Colonic mucosa (tissue), 4 donors: ENCODE measurements around the gene NDUFS6. TPM values are rescaled to one million over a fixed set of nuclear protein-coding genes. Genes with fewer than 3 reads are reported as not detected.

Experiments
- DNase-seq: peaks from one replicate; pipeline ENCODE4 v3.0.0-alpha.2; 2020
- H3K27ac ChIP-seq: fragments of 200-600 bp; one replicate; pipeline ENCODE4 v1.8.0; 2021
- H3K27me3 ChIP-seq: fragments of 200-600 bp; one replicate; pipeline ENCODE4 v1.8.0; 2021
- H3K36me3 ChIP-seq: fragments of 200-600 bp; one replicate; pipeline ENCODE4 v1.8.0; 2021
- H3K4me1 ChIP-seq: fragments of 200-600 bp; one replicate; pipeline ENCODE4 v1.8.0; 2021; ENCODE audit warnings: mild to moderate bottlenecking
- H3K4me3 ChIP-seq: fragments of 200-600 bp; one replicate; pipeline ENCODE4 v1.8.0; 2021
- H3K9ac ChIP-seq, 2 donors: one replicate each; pipeline ENCODE4 v1.7.0; 2013; ENCODE audit warnings: control low read depth in 2 of 2, low read depth in 2 of 2, low read length in 2 of 2
- H3K9me3 ChIP-seq: fragments of 200-600 bp; one replicate; pipeline ENCODE4 v1.8.0; 2021
- intact Hi-C: fragments of 100-400 bp; cut with DNase I; formaldehyde crosslinking; loops from one replicate; pipeline ENCODE4 v1.14.1; 2022
- total RNA-seq, 2 donors: library from RNA; stranded (reverse); fragmentation: NEBNext Ultra II Directional in 1 of 2; extraction: Animal tissue kit (Norgen Biotek cat#: 25700) in 1 of 2; gene quantifications; one replicate each; pipeline ENCODE4 v1.2.1, GENCODE V29; 2021
- TF ChIP-seq, protein P1 (sequence below): fragments of 200-600 bp; IDR thresholded peaks from one replicate; pipeline ENCODE4 v1.8.0; 2022; ENCODE audit warnings: antibody characterized with exemption, mild to moderate bottlenecking
- donor health status: healthy.
- donor health status: DM: no; HTN: no; CAD: no.
- donor health status: DM: no; HTN: no; CAD: no.

The NDUFS6 gene
- total RNA-seq, 2 donors from 2014 or later = 43.2 to 70.7 TPM

DNA sequence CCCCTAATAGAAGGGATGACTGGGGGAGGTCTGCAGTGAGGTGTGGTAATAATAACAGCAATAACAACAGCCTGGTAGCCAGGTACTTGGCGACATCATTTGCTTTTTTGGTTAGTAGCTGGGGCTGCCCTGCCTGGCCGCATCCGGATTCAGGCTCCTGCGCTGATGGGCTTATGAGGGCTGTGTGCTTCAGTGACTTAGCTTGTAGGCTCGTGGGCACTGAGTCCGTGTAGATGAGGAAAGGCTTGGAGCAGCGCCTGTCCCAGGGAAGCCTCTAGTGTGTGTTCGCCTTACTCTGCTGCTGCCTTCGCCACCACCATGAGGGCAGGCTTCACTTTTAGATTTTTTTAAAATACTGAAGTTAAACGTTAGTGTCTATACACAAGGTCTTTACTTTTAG lies 4.5 kb downstream of the NDUFS6 start:
- no peaks in the 10 kb centered on the region for H3K4me1 ChIP-seq
- no peak overlapping the region for H3K4me3 ChIP-seq
- peaks cover 6% of the 10 kb centered on the region for H3K36me3 ChIP-seq
- DNase-seq = no peak
- TF ChIP-seq, protein P1, sequence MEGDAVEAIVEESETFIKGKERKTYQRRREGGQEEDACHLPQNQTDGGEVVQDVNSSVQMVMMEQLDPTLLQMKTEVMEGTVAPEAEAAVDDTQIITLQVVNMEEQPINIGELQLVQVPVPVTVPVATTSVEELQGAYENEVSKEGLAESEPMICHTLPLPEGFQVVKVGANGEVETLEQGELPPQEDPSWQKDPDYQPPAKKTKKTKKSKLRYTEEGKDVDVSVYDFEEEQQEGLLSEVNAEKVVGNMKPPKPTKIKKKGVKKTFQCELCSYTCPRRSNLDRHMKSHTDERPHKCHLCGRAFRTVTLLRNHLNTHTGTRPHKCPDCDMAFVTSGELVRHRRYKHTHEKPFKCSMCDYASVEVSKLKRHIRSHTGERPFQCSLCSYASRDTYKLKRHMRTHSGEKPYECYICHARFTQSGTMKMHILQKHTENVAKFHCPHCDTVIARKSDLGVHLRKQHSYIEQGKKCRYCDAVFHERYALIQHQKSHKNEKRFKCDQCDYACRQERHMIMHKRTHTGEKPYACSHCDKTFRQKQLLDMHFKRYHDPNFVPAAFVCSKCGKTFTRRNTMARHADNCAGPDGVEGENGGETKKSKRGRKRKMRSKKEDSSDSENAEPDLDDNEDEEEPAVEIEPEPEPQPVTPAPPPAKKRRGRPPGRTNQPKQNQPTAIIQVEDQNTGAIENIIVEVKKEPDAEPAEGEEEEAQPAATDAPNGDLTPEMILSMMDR = no peak
- H3K27ac ChIP-seq = no peak overlapping the region
- H3K9me3 ChIP-seq = no peaks in the 10 kb centered on the region
- intact Hi-C loops = no loop called here
- H3K27me3 ChIP-seq = no peaks in the 10 kb centered on the region
- no peak overlapping the region for H3K9ac ChIP-seq

DNA sequence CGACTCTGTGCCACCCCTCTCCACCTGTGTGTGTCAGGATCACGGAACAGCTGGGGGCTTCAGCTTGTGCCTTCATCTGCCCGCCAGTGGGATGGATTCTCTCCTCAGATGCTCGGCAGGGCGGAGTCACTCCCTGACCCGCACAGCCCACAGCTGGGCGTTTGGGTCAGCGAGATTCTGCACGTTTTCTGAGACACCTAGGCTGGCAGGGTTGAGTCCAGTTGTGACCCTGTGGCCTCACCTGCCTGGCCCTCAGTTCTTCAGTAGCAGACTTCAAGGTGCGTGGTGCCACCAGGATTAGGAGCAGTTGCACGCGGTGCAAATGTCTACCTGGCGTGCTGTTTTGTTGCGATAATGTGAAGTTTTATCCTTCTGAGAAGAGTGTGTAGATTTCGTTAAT lies 5.0 kb downstream of the NDUFS6 start:
- no peak for DNase-seq

DNA sequence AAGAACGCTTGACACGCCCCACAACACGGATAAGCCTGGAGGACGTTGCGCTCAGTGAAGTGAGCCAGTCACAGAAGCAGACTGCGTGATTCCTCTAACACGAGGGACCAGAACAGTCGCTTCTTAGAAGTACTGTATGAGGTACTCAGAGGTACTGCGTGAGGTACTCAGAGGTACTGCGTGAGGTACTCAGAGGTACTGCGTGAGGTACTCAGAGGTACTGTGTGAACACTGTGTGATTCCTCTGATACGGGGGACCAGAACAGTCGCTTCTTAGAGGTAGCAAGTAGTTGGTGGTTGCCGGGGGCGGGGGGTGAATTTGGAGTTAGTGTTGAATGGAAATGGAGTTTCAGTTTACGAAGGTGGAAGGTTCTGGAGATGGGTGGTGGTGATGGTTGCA lies 5.8 kb downstream of the NDUFS6 start:
- Histone ChIP-seq H3K4me3 (no peak overlapping the region), H3K9me3 (no peaks in the 10 kb centered on the region), H3K4me1 (no peaks in the 10 kb centered on the region), H3K27me3 (no peaks in the 10 kb centered on the region), H3K36me3 (peaks cover 6% of the 10 kb centered on the region), H3K27ac (no peak overlapping the region), H3K9ac (no peak overlapping the region)
- intact Hi-C loops = no loop called here
- TF ChIP-seq, protein P1 = no peak
- DNase-seq = no peak

More for the DNA sequence above, 5.0 kb downstream of the NDUFS6 start:
- H3K9me3 ChIP-seq = no peaks in the 10 kb centered on the region
- intact Hi-C loops = no loop called here
- no peak overlapping the region for H3K27ac ChIP-seq
- no peak overlapping the region for H3K9ac ChIP-seq
- H3K4me1 ChIP-seq = no peaks in the 10 kb centered on the region
- no peaks in the 10 kb centered on the region for H3K27me3 ChIP-seq
- H3K36me3 ChIP-seq = peaks cover 6% of the 10 kb centered on the region
- H3K4me3 ChIP-seq = no peak overlapping the region
- TF ChIP-seq, protein P1 = no peak

DNA sequence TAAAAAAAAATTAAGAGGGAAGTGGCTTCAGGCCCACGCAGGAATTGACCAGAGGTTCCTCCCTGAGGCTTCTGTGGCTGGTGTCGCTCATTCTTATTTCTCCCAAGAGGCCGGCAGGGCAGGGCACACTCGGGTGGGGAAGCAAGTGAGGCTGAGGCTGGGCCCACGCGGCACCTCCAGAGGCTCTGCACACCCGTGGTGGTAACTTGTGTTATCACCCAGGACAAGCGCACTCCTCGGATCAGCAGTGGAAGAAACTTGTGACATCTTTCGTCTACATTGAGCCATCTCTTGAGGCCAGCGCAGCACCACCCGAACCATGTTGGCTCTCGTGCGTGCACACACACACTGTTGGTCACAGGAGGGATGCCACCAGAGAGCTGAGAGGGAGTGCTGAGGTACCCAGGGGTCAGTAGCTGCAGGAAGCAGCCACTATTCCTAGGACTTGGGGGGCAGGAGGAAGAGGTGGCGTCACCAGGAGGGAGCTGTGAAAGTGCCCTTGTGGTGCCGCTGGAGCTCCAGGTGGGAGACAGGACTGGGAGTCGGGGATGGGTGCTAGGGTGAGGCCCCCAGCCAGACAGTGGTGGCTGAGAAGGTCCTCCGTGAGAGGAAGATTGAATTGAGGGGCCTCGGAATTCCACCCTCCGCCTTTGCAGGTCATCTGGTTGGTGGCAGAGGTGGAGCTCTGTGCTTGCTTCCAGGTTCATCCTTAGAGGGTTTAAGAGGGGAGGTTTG lies 6.4 kb downstream of the NDUFS6 start:
- Histone ChIP-seq H3K4me1 (no peaks in the 10 kb centered on the region), H3K27me3 (no peaks in the 10 kb centered on the region), H3K27ac (no peak overlapping the region), H3K9me3 (no peaks in the 10 kb centered on the region), H3K4me3 (no peak overlapping the region), H3K9ac (no peak overlapping the region), H3K36me3 (peaks cover 6% of the 10 kb centered on the region)
- TF ChIP-seq, protein P1 = no peak
- DNase-seq = no peak
- intact Hi-C loops = no loop called here

DNA sequence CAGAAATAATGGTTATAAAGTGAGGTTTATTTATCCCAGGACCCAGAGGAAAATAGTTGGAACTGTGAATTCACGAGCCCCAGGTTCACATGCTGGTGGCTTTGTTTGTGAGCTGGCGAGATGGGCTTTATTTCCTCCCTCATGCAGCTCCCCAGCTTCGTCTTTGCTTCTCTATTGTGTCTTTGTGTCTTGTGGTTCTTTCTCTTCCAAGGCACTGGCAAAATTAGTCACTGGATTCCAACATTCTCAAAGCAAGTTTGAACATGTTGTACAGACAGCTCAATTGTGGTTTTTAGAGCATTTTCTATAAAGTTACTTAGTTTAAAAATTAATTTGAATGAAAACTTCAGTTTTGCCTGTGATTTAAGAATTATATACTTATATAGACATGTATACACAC lies 7.2 kb downstream of the NDUFS6 start:
- peaks cover 11% of the 10 kb centered on the region for H3K36me3 ChIP-seq
- H3K4me3 ChIP-seq = no peak overlapping the region
- no peak overlapping the region for H3K9ac ChIP-seq

More for the DNA sequence above, 7.2 kb downstream of the NDUFS6 start:
- intact Hi-C loops = no loop called here
- Histone ChIP-seq H3K4me1 (no peaks in the 10 kb centered on the region), H3K9me3 (no peaks in the 10 kb centered on the region), H3K27ac (no peak overlapping the region), H3K27me3 (no peaks in the 10 kb centered on the region)
- no peak for DNase-seq
- TF ChIP-seq, protein P1 = no peak
